ENCODE results near the gene TENM3. TPM values are rescaled to one million over a fixed set of nuclear protein-coding genes. Genes with fewer than 3 reads are reported as not detected.
"Not testable (repeated sequence)": the region's sequence is repeated elsewhere in the genome, so short reads cannot be mapped to it uniquely, and the experiment has no call there.

TENM3 gene
- polyA plus RNA-seq, 1 of the 3 experiments (the other 2 are of a cell fraction), result 10.4 TPM

DNA sequence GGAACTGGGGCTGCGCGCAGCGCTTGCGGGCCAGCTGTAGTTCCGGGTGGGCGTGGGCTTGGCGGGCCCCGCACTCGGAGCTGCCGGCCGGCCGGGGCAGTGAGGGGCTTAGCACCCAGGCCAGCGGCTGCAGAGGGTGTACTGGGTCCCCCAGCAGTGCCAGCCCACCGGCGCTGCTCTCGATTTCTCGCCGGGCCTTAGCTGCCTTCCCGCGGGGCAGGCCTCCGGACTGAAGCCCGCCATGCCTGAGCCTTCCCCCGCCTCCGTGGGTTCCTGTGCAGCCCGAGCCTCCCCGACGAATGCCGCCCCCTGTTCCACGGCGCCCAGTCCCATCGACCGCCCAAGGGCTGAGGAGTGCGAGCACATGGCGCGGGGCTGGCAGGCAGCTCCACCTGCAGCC is 143.4 kb downstream of the TENM3 start:
- H4K20me1 ChIP-seq (ENCODE audit: insufficient read depth); H3K79me2 ChIP-seq (ENCODE audit: insufficient read depth); POLR2A ChIA-PET; H3K36me3 ChIP-seq (replicated peaks in 1 of 2; ENCODE audit: control insufficient read depth in 1 of 2, insufficient read depth in 2 of 2, low read length in 1 of 2); H3K9ac ChIP-seq; H3K27me3 ChIP-seq (ENCODE audit: insufficient read depth); H3K4me3 ChIP-seq (ENCODE audit: low read depth in 2 of 2, low read length in 1 of 2); CTCF ChIA-PET; DNase-seq; H3K27ac ChIP-seq (ENCODE audit: low read depth in 2 of 2, low read length in 1 of 2); H3K4me2 ChIP-seq; H2AFZ ChIP-seq (ENCODE audit: low read depth); H3F3A ChIP-seq (replicated peaks; ENCODE audit: insufficient read depth); H3K9me2 ChIP-seq; H3K9me3 ChIP-seq: not testable (repeated sequence)
- peaks cover 0 to 11% of the 10 kb centered on the region in 2 experiments; a peak in 2 of 4 replicates for H3K4me1 ChIP-seq (ENCODE audit: control insufficient read depth in 1 of 2, insufficient read depth in 2 of 2, low read depth in 1 of 2, low read length in 1 of 2)
- 95% methylated on average over 16 of the region's 35 CpGs for WGBS (ENCODE audit: low lambda C conversion rate)

GRCh38 chr4:182391111-182391684 is 148.0 kb downstream of the TENM3 start:
- no peak overlapping the region for H3K9ac ChIP-seq
- no peaks in the 10 kb centered on the region for H3K9me2 ChIP-seq
- peaks cover 0 to 24% of the 10 kb centered on the region in 2 experiments; a peak in 2 of 4 replicates for H3K4me1 ChIP-seq (ENCODE audit: control insufficient read depth in 1 of 2, insufficient read depth in 2 of 2, low read depth in 1 of 2, low read length in 1 of 2)
- H4K20me1 ChIP-seq (ENCODE audit: insufficient read depth), result no peaks in the 10 kb centered on the region
- CTCF ChIA-PET, result interaction anchor here (1.2 kb wide), 2 partner anchors 8 to 195 kb away, joined by 3 read pairs; no protein-coding TSS in a partner anchor
- peak; percentile 67; the same call in 1 of the 2 replicates for TF ChIP-seq RCOR1 (IDR thresholded peaks at IDR 0.05; ENCODE audit: low read length)
- TF ChIP-seq TCF12 (IDR thresholded peaks at IDR 0.05), result peak; percentile 22; the same call in 1 of the 2 replicates
- peak in 1 of 2 experiments; percentile 58; a peak in 1 of 4 replicates for TF ChIP-seq EP300 (IDR thresholded peaks at IDR 0.05; ENCODE audit: borderline replicate concordance in 1 of 2, low read depth in 1 of 2, low read length in 1 of 2)
- no peak for TF ChIP-seq JUND (IDR thresholded peaks at IDR 0.05)
- TF ChIP-seq FOXJ3 (CRISPR knock-in tag; IDR thresholded peaks at IDR 0.05), result no peak
- peak; percentile 36; the same call in 1 of the 2 replicates for TF ChIP-seq MXI1 (IDR thresholded peaks at IDR 0.05; ENCODE audit: low read depth, low read length)
- no peak overlapping the region for H2AFZ ChIP-seq (ENCODE audit: low read depth)
- no peaks in the 10 kb centered on the region for H3K27me3 ChIP-seq (ENCODE audit: insufficient read depth)
- H3K79me2 ChIP-seq (ENCODE audit: insufficient read depth), result no peaks in the 10 kb centered on the region
- WGBS (ENCODE audit: low lambda C conversion rate), result 62% methylated on average over 9 of the region's 9 CpGs
- H3K9me3 ChIP-seq, result no peaks in the 10 kb centered on the region
- no peak overlapping the region for H3K4me2 ChIP-seq
- no peaks in the 10 kb centered on the region for H3F3A ChIP-seq (replicated peaks; ENCODE audit: insufficient read depth)
- no peaks in the 10 kb centered on the region for H3K36me3 ChIP-seq (replicated peaks in 1 of 2; ENCODE audit: control insufficient read depth in 1 of 2, insufficient read depth in 2 of 2, low read length in 1 of 2)
- POLR2A ChIA-PET, result interaction anchor here (0.9 kb wide), 1 partner anchor 429 kb away, joined by 3 read pairs; no protein-coding TSS in a partner anchor
- H3K27ac ChIP-seq (ENCODE audit: low read depth in 2 of 2, low read length in 1 of 2), result peak overlapping the region in 1 of 2 experiments; percentile 62; a peak in 2 of 4 replicates
- DNase-seq, result peak; percentile 63
- H3K4me3 ChIP-seq (ENCODE audit: low read depth in 2 of 2, low read length in 1 of 2), result no peak overlapping the region

- Histone ChIP-seq H3K4me3 (ENCODE audit: low read depth in 2 of 2, low read length in 1 of 2) (no peak overlapping the region), H3K9me2 (no peaks in the 10 kb centered on the region), H3K36me3 (replicated peaks in 1 of 2; ENCODE audit: control insufficient read depth in 1 of 2, insufficient read depth in 2 of 2, low read length in 1 of 2) (no peaks in the 10 kb centered on the region), H3K4me1 (ENCODE audit: control insufficient read depth in 1 of 2, insufficient read depth in 2 of 2, low read depth in 1 of 2, low read length in 1 of 2) (peaks cover 0 to 24% of the 10 kb centered on the region in 2 experiments; a peak in 2 of 4 replicates), H3K9ac (no peak overlapping the region), H2AFZ (ENCODE audit: low read depth) (no peak overlapping the region), H4K20me1 (ENCODE audit: insufficient read depth) (no peaks in the 10 kb centered on the region), H3K79me2 (ENCODE audit: insufficient read depth) (no peaks in the 10 kb centered on the region), H3K9me3 (no peaks in the 10 kb centered on the region), H3K4me2 (no peak overlapping the region), H3K27me3 (ENCODE audit: insufficient read depth) (no peaks in the 10 kb centered on the region), H3K27ac (ENCODE audit: low read depth in 2 of 2, low read length in 1 of 2) (no peak overlapping the region), H3F3A (replicated peaks; ENCODE audit: insufficient read depth) (no peaks in the 10 kb centered on the region)
- ChIA-PET CTCF (no interaction called here), POLR2A (no interaction called here)
- DNase-seq, result no peak
- TF ChIP-seq JUND (IDR thresholded peaks at IDR 0.05) (no peak), GATA2 (CRISPR knock-in tag; IDR thresholded peaks at IDR 0.05) (no peak), TCF12 (IDR thresholded peaks at IDR 0.05) (no peak), TEAD4 (IDR thresholded peaks at IDR 0.05; ENCODE audit: borderline replicate concordance, insufficient read depth) (no peak), CTCF (IDR thresholded peaks at IDR 0.05) (no peak)
- WGBS (ENCODE audit: low lambda C conversion rate), result 90% methylated on average over 3 of the region's 3 CpGs
Measured at GRCh38 chr4:182394181-182394580, 151.0 kb downstream of the TENM3 start.
